Hepatocyte (in vitro differentiated cells): Measurements from ENCODE around the gene DLG2. TPM values are rescaled to one million over a fixed set of nuclear protein-coding genes. Genes with fewer than 3 reads are reported as not detected.
A peak's percentile ranks its signal among the peaks of the same experiment; 100 is the strongest.

Source experiments
- DNase-seq: peaks from one replicate; pipeline ENCODE4 v3.0.0-alpha.2; 2016; ENCODE audit warnings: low spot score
- H2AFZ ChIP-seq: fragments of 200-600 bp; sonication (generic); 2 replicates; pipeline ENCODE4 v1.6.0; 2016; ENCODE audit warnings: antibody characterized with exemption, mild to moderate bottlenecking
- H3K27ac ChIP-seq: fragments of 200-600 bp; sonication (generic); 2 replicates; pipeline ENCODE4 v1.5.1; 2016; ENCODE audit warnings: mild to moderate bottlenecking
- H3K27me3 ChIP-seq: fragments of 200-600 bp; sonication (generic); 2 replicates; pipeline ENCODE4 v1.6.1; 2016
- H3K36me3 ChIP-seq: fragments of 200-600 bp; sonication (generic); replicated peaks from 2 replicates; pipeline ENCODE4 v1.5.1; 2016; ENCODE audit warnings: low read depth; ENCODE audit not compliant: insufficient read depth
- H3K4me1 ChIP-seq: fragments of 200-600 bp; sonication (generic); 2 replicates; pipeline ENCODE4 v1.5.1; 2016; ENCODE audit warnings: mild to moderate bottlenecking, moderate library complexity; ENCODE audit not compliant: insufficient read depth
- H3K4me2 ChIP-seq: fragments of 200-600 bp; sonication (generic); 2 replicates; pipeline ENCODE4 v1.6.0; 2016
- H3K4me3 ChIP-seq: fragments of 200-600 bp; sonication (generic); 2 replicates; pipeline ENCODE4 v1.5.1; 2016; ENCODE audit warnings: mild to moderate bottlenecking
- H3K79me2 ChIP-seq: fragments of 200-600 bp; sonication (generic); 2 replicates; pipeline ENCODE4 v1.6.0; 2017; ENCODE audit warnings: mild to moderate bottlenecking
- H3K9me2 ChIP-seq: fragments of 200-600 bp; sonication (generic); replicated peaks from 2 replicates; pipeline ENCODE4 v1.6.0; 2017; ENCODE audit warnings: mild to moderate bottlenecking; ENCODE audit not compliant: insufficient read depth
- H3K9me3 ChIP-seq: fragments of 200-600 bp; sonication (generic); 2 replicates; pipeline ENCODE4 v1.5.1; 2016; ENCODE audit warnings: low read depth, mild to moderate bottlenecking
- H4K20me1 ChIP-seq: fragments of 200-600 bp; sonication (generic); 2 replicates; pipeline ENCODE4 v1.6.0; 2016; ENCODE audit warnings: mild to moderate bottlenecking; ENCODE audit not compliant: insufficient read depth, poor library complexity, severe bottlenecking
- EZH2 ChIP-seq: fragments of 200-600 bp; sonication (generic); IDR thresholded peaks from 2 replicates; pipeline ENCODE4 v1.6.1; 2016; ENCODE audit warnings: antibody characterized with exemption, mild to moderate bottlenecking, borderline replicate concordance
- EZH2phosphoT487 ChIP-seq: fragments of 200-600 bp; sonication (generic); IDR thresholded peaks from one replicate; pipeline ENCODE4 v1.6.1; 2018; ENCODE audit warnings: antibody characterized with exemption, mild to moderate bottlenecking, low read depth, moderate library complexity; ENCODE audit not compliant: unreplicated experiment, severe bottlenecking
- WGBS: methylation state at CpG from one replicate; pipeline ENCODE4 v1.1.6; 2016; ENCODE audit warnings: low lambda C conversion rate; ENCODE audit errors: missing lambda C conversion rate; 5-methylcytosine and 5-hydroxymethylcytosine counted together
- polyA plus RNA-seq: library from polyadenylated mRNA; unstranded; fragments of >200 nt; fragmentation: Nextera tagmentation; extraction: Ambion mirVana; gene quantifications from 2 replicates; pipeline ENCODE4 v1.2.1, GENCODE V29; 2016
- total RNA-seq: library from RNA; depleted of rRNA; stranded (reverse); fragments of >200 nt; gene quantifications from 2 replicates; pipeline ENCODE4 v1.2.3, GENCODE V29; 2014
- TF ChIP-seq, protein P1 (sequence below): fragments of 200-600 bp; sonication (generic); IDR thresholded peaks from 2 replicates; pipeline ENCODE4 v1.5.1; 2016; ENCODE audit warnings: antibody characterized with exemption, mild to moderate bottlenecking; ENCODE audit not compliant: poor library complexity

The DLG2 gene
- total and polyA plus RNA-seq, 2 experiments from 2014 or later = 2.6 to 6.8 TPM

DNA sequence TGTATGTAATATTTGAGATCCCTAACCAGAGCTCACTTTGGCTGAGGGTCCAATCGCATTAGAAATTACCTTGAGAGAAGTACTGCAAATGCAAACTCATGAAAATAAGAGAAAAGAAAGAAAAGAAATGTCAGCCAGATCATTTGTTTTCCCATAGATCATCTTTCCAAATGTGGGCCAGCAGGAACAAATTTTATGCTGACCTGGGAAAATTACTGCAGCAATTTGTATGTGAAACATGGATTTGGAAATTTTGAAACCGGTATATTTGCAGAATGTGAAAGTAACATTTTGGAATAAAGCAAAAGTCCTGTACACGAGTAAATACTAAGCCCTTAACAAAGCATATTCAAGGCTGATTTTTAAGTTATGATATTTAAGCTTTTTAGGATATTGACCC lies 1282.1 kb downstream of the DLG2 start:
- Histone ChIP-seq H4K20me1 (no peaks in the 10 kb centered on the region), H3K4me1 (no peaks in the 10 kb centered on the region), H3K4me2 (no peak overlapping the region), H3K4me3 (no peak overlapping the region), H3K27ac (no peak overlapping the region), H2AFZ (no peak overlapping the region), H3K9me2 (no peaks in the 10 kb centered on the region), H3K79me2 (no peaks in the 10 kb centered on the region), H3K9me3 (no peaks in the 10 kb centered on the region), H3K27me3 (no peaks in the 10 kb centered on the region), H3K36me3 (no peaks in the 10 kb centered on the region)
- DNase-seq = no peak
- TF ChIP-seq EZH2phosphoT487 (no peak), EZH2 (no peak)
- TF ChIP-seq, protein P1, sequence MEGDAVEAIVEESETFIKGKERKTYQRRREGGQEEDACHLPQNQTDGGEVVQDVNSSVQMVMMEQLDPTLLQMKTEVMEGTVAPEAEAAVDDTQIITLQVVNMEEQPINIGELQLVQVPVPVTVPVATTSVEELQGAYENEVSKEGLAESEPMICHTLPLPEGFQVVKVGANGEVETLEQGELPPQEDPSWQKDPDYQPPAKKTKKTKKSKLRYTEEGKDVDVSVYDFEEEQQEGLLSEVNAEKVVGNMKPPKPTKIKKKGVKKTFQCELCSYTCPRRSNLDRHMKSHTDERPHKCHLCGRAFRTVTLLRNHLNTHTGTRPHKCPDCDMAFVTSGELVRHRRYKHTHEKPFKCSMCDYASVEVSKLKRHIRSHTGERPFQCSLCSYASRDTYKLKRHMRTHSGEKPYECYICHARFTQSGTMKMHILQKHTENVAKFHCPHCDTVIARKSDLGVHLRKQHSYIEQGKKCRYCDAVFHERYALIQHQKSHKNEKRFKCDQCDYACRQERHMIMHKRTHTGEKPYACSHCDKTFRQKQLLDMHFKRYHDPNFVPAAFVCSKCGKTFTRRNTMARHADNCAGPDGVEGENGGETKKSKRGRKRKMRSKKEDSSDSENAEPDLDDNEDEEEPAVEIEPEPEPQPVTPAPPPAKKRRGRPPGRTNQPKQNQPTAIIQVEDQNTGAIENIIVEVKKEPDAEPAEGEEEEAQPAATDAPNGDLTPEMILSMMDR = no peak
- 94% methylated on average over 3 of the region's 3 CpGs for WGBS

DNA sequence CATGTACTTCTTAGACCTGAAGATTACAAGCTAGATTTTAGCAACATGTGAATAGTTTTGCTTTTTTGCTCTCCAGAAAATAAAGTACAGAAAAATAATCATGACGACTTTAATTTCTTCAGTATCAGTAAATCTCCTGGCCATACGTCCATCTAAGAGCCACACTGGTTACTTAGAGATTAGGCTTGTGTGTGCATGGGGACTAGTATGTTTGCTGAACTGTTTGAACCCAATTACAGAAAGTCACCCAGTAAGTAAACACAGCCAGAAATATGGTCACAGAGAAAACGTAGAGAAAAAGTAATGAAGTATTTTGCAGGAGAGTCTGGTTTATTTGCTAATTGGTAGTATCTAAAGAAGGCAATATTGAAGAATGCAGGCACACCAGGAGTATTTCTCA lies 1287.3 kb downstream of the DLG2 start:
- no peaks in the 10 kb centered on the region for H3K9me3 ChIP-seq
- no peaks in the 10 kb centered on the region for H4K20me1 ChIP-seq
- H3K79me2 ChIP-seq = no peaks in the 10 kb centered on the region
- TF ChIP-seq, protein P1 = no peak
- TF ChIP-seq EZH2 (no peak), EZH2phosphoT487 (peak; percentile 87)
- no peak overlapping the region for H2AFZ ChIP-seq
- no peak overlapping the region for H3K4me3 ChIP-seq
- DNase-seq = no peak
- H3K27me3 ChIP-seq = no peaks in the 10 kb centered on the region
- no peak overlapping the region for H3K4me2 ChIP-seq
- no peaks in the 10 kb centered on the region for H3K36me3 ChIP-seq
- no peaks in the 10 kb centered on the region for H3K4me1 ChIP-seq
- no peak overlapping the region for H3K27ac ChIP-seq
- no peaks in the 10 kb centered on the region for H3K9me2 ChIP-seq
- WGBS = 50% methylated on average over 3 of the region's 3 CpGs

- Histone ChIP-seq H4K20me1 (no peaks in the 10 kb centered on the region), H3K9me2 (no peaks in the 10 kb centered on the region), H3K79me2 (no peaks in the 10 kb centered on the region), H3K27me3 (no peaks in the 10 kb centered on the region), H2AFZ (no peak overlapping the region), H3K9me3 (no peaks in the 10 kb centered on the region), H3K4me3 (no peak overlapping the region), H3K27ac (no peak overlapping the region), H3K36me3 (no peaks in the 10 kb centered on the region), H3K4me1 (no peaks in the 10 kb centered on the region), H3K4me2 (no peak overlapping the region)
- no peak for DNase-seq
- WGBS = 92% methylated on average over 3 of the region's 3 CpGs
- no peak for TF ChIP-seq EZH2
- TF ChIP-seq EZH2phosphoT487 = no peak
- TF ChIP-seq, protein P1 = no peak
Observed at GRCh38 chr11:84333221-84333620, 1293.9 kb downstream of the DLG2 start.

DNA sequence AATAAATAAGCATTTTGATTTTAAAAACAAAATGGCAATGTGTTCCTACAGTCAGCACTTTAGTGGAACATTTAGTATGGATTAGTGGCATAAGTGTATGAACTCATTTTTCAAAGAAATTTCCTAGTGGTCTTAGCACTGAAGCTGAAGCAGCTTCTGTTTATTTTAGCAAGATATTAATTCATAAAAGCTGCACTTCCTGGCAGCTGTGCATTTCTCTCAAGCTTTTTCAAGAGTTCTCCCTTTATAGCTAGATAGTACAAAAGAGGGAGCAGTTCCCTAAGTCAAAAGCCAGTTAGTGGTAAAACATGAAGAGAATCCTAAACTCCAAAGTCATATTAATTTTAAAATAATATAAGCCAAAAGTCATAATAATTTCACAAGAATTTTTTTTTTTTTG lies 1304.9 kb downstream of the DLG2 start:
- Histone ChIP-seq H4K20me1 (no peaks in the 10 kb centered on the region), H3K9me2 (no peaks in the 10 kb centered on the region), H3K27me3 (no peaks in the 10 kb centered on the region), H3K9me3 (no peaks in the 10 kb centered on the region), H3K4me2 (no peak overlapping the region), H3K36me3 (no peaks in the 10 kb centered on the region), H3K79me2 (no peaks in the 10 kb centered on the region), H3K4me1 (no peaks in the 10 kb centered on the region), H2AFZ (no peak overlapping the region), H3K27ac (no peak overlapping the region), H3K4me3 (no peak overlapping the region)
- TF ChIP-seq, protein P1 = no peak
- no peak for TF ChIP-seq EZH2
- TF ChIP-seq EZH2phosphoT487 = no peak
- no peak for DNase-seq
